A549 (cell line): Measurements from ENCODE around the gene HRCT1.

Experiments used
- BCL3 ChIP-seq: fragments of >200 bp; sonication (Bioruptor Twin); formaldehyde crosslinking; IDR thresholded peaks from 3 replicates; pipeline ENCODE4 v1.6.1; 2016
- CTCF ChIP-seq: fragments of >200 bp; sonication (Bioruptor Twin); formaldehyde crosslinking; IDR thresholded peaks from 3 replicates; pipeline ENCODE4 v1.5.1; 2016
- EP300 ChIP-seq, 2 experiments: fragments of >200 bp; sonication (Bioruptor Twin); formaldehyde crosslinking; IDR thresholded peaks; 2 replicates in 1 of 2; 3 replicates in 1 of 2; pipeline ENCODE4 v1.6.1; 2016 to 2017
- JUNB ChIP-seq: fragments of >200 bp; sonication (Bioruptor Twin); formaldehyde crosslinking; IDR thresholded peaks from 2 replicates; pipeline ENCODE4 v1.6.1; 2016
- NFE2L2 ChIP-seq: fragments of 150-350 bp; conservative IDR thresholded peaks from 2 replicates; pipeline ENCODE4 v1.6.1; 2014; ENCODE audit warnings: low read length
- NR3C1 ChIP-seq: fragments of >200 bp; sonication (Bioruptor Twin); formaldehyde crosslinking; IDR thresholded peaks from 3 replicates; pipeline ENCODE4 v1.6.1; 2017
- POLR2A ChIP-seq: IDR thresholded peaks from 2 replicates; pipeline ENCODE4 v1.6.1; 2012; ENCODE audit warnings: mild to moderate bottlenecking, low read length
- RAD21 ChIP-seq, 2 experiments: fragments of >200 bp in 1 of 2; sonication (Bioruptor Twin) in 1 of 2; formaldehyde crosslinking in 1 of 2; IDR thresholded peaks in 1 of 2; conservative IDR thresholded peaks in 1 of 2; 2 replicates in 1 of 2; 3 replicates in 1 of 2; pipeline ENCODE4 v1.6.1; 2012 to 2018; ENCODE audit warnings: inconsistent platforms in 1 of 2
- REST ChIP-seq: fragments of 200-600 bp; sonication (generic); IDR thresholded peaks from 2 replicates; pipeline ENCODE4 v1.6.1; 2016; ENCODE audit warnings: antibody characterized with exemption, mild to moderate bottlenecking, moderate library complexity

- TF ChIP-seq REST (no peak), NFE2L2 (no peak), BCL3 (no peak), CTCF (no peak), EP300 (IDR thresholded peaks at IDR 0.05) (no peak), NR3C1 (no peak), RAD21 (conservative IDR thresholded peaks at IDR 0.05 in 1 of 2, IDR thresholded peaks at IDR 0.05 in 1 of 2) (no peak), POLR2A (no peak), JUNB (no peak)
These were observed 50.6 kb downstream of the HRCT1 start for GRCh38 chr9:35956651-35957050.
